ENCODE data around the gene PLP2.

GRCh38 chrX:49167740-49168108, 4.0 kb upstream of the PLP2 start:
- TF ChIP-seq, protein P1, sequence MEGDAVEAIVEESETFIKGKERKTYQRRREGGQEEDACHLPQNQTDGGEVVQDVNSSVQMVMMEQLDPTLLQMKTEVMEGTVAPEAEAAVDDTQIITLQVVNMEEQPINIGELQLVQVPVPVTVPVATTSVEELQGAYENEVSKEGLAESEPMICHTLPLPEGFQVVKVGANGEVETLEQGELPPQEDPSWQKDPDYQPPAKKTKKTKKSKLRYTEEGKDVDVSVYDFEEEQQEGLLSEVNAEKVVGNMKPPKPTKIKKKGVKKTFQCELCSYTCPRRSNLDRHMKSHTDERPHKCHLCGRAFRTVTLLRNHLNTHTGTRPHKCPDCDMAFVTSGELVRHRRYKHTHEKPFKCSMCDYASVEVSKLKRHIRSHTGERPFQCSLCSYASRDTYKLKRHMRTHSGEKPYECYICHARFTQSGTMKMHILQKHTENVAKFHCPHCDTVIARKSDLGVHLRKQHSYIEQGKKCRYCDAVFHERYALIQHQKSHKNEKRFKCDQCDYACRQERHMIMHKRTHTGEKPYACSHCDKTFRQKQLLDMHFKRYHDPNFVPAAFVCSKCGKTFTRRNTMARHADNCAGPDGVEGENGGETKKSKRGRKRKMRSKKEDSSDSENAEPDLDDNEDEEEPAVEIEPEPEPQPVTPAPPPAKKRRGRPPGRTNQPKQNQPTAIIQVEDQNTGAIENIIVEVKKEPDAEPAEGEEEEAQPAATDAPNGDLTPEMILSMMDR (IDR thresholded peaks at IDR 0.05), result no peak
- TF ChIP-seq POLR2A (IDR thresholded peaks at IDR 0.05), result no peak

Data from thyroid gland (tissue), 4 donors.